ENCODE results near the gene LRSAM1. TPM values are rescaled to one million over a fixed set of nuclear protein-coding genes. Genes with fewer than 3 reads are reported as not detected.
"Not testable (repeated sequence)": the region's sequence is repeated elsewhere in the genome, so short reads cannot be mapped to it uniquely, and the experiment has no call there.

Gene LRSAM1
- total RNA-seq, 1 donor from 2014 or later = 23.7 TPM

- DNase-seq = no peak
These were observed 7.6 kb downstream of the LRSAM1 start for GRCh38 chr9:127458921-127459320.

GRCh38 chr9:127463382-127463781 is 12.1 kb downstream of the LRSAM1 start:
- DNase-seq = no peak

- no peak for DNase-seq
These were observed 12.6 kb downstream of the LRSAM1 start for GRCh38 chr9:127463911-127464310.

- DNase-seq = not testable (repeated sequence)
These were observed 15.2 kb downstream of the LRSAM1 start for GRCh38 chr9:127466407-127466917.

- no peak for DNase-seq
These were observed 16.3 kb downstream of the LRSAM1 start for GRCh38 chr9:127467621-127468020.

GRCh38 chr9:127470662-127471061 is 19.4 kb downstream of the LRSAM1 start:
- no peak for DNase-seq

- no peak for DNase-seq
These were observed 22.2 kb downstream of the LRSAM1 start for GRCh38 chr9:127473501-127473900.

- no peak for DNase-seq
These were observed 22.6 kb downstream of the LRSAM1 start for GRCh38 chr9:127473932-127474331.

- DNase-seq = no peak
These were observed 23.3 kb downstream of the LRSAM1 start for GRCh38 chr9:127474592-127474991.

GRCh38 chr9:127479507-127480081 is 28.3 kb downstream of the LRSAM1 start:
- DNase-seq = no peak

GRCh38 chr9:127482662-127483061 is 31.4 kb downstream of the LRSAM1 start:
- DNase-seq = no peak

- no peak for DNase-seq
These were observed 34.7 kb downstream of the LRSAM1 start for GRCh38 chr9:127485995-127486394.

- DNase-seq = no peak
These were observed 37.6 kb downstream of the LRSAM1 start for GRCh38 chr9:127488946-127489345.

- no peak for DNase-seq
These were observed 38.3 kb downstream of the LRSAM1 start for GRCh38 chr9:127489471-127490115.

- no peak for DNase-seq
These were observed 39.4 kb downstream of the LRSAM1 start for GRCh38 chr9:127490535-127491230.

- DNase-seq = no peak
These were observed 40.2 kb downstream of the LRSAM1 start for GRCh38 chr9:127491516-127491915.

- no peak for DNase-seq
These were observed 41.3 kb downstream of the LRSAM1 start for GRCh38 chr9:127492616-127493015.

- DNase-seq = no peak
These were observed 42.4 kb downstream of the LRSAM1 start for GRCh38 chr9:127493592-127494303.

- DNase-seq = no peak
These were observed 43.0 kb downstream of the LRSAM1 start for GRCh38 chr9:127494304-127494702.

- DNase-seq = no peak
These were observed 44.7 kb downstream of the LRSAM1 start for GRCh38 chr9:127495884-127496555.

GRCh38 chr9:127496974-127497373 is 45.7 kb downstream of the LRSAM1 start:
- no peak for DNase-seq

GRCh38 chr9:127497656-127498290 is 46.5 kb downstream of the LRSAM1 start:
- no peak for DNase-seq

Measured in occipital lobe (tissue), 2 donors.